ENCODE measurements around the gene ANAPC16.
"Not testable (repeated sequence)": the region's sequence is repeated elsewhere in the genome, so short reads cannot be mapped to it uniquely, and the experiment has no call there.

ANAPC16 gene

GRCh38 chr10:72241691-72242252 is 26.0 kb downstream of the ANAPC16 start:
- no peak overlapping the region for H3K4me3 ChIP-seq (ENCODE audit: low read length)
- TF ChIP-seq CTCF (IDR thresholded peaks at IDR 0.05; ENCODE audit: insufficient read depth, low read depth, low read length, missing control alignments), result no peak
- no peak for DNase-seq (ENCODE audit: low read depth)

GRCh38 chr10:72242675-72243074 is 26.9 kb downstream of the ANAPC16 start:
- no peak overlapping the region for H3K4me3 ChIP-seq (ENCODE audit: low read length)
- no peak for TF ChIP-seq CTCF (IDR thresholded peaks at IDR 0.05; ENCODE audit: insufficient read depth, low read depth, low read length, missing control alignments)
- DNase-seq (ENCODE audit: low read depth), result no peak

DNA sequence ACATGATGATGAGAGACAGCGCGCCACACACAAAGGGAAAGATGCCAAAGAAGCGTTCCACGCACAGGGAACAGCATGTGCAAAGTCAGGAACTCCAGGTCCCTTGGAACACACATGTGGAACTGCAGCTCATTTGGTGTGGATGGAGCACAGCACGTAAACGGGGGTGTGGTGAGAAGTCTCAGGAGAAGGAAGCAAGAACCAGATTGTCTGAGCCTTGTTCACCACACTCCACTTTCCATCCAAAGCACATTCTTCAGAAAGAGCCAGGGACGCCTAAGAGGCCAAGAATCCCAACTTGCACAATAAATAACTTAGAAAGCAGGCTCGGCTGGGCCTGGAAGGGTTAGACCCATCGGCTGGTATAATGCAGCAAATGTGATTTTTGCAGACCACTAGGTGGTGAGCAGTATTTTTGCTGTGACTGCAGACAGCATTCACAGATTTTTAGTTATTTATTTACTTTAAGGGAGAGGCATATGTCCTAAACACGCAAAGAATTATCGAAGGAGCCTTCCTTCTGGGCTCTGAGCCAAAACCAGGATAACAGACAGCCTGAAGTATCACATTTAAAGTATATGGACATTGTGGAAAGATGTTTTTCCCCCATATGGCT is 28.1 kb downstream of the ANAPC16 start:
- DNase-seq (ENCODE audit: low read depth), result peak; percentile 84
- no peak overlapping the region for H3K4me3 ChIP-seq (ENCODE audit: low read length)
- TF ChIP-seq CTCF (IDR thresholded peaks at IDR 0.05; ENCODE audit: insufficient read depth, low read depth, low read length, missing control alignments), result peak; percentile 37

GRCh38 chr10:72244573-72245038 is 28.8 kb downstream of the ANAPC16 start:
- no peak for TF ChIP-seq CTCF (IDR thresholded peaks at IDR 0.05; ENCODE audit: insufficient read depth, low read depth, low read length, missing control alignments)
- no peak for DNase-seq (ENCODE audit: low read depth)
- H3K4me3 ChIP-seq (ENCODE audit: low read length), result no peak overlapping the region

GRCh38 chr10:72245949-72246525 is 30.2 kb downstream of the ANAPC16 start:
- DNase-seq (ENCODE audit: low read depth), result no peak
- H3K4me3 ChIP-seq (ENCODE audit: low read length), result no peak overlapping the region
- no peak for TF ChIP-seq CTCF (IDR thresholded peaks at IDR 0.05; ENCODE audit: insufficient read depth, low read depth, low read length, missing control alignments)

GRCh38 chr10:72248468-72249151 is 32.8 kb downstream of the ANAPC16 start:
- H3K4me3 ChIP-seq (ENCODE audit: low read length), result no peak overlapping the region
- peak; percentile 62 for DNase-seq (ENCODE audit: low read depth)
- no peak for TF ChIP-seq CTCF (IDR thresholded peaks at IDR 0.05; ENCODE audit: insufficient read depth, low read depth, low read length, missing control alignments)

DNA sequence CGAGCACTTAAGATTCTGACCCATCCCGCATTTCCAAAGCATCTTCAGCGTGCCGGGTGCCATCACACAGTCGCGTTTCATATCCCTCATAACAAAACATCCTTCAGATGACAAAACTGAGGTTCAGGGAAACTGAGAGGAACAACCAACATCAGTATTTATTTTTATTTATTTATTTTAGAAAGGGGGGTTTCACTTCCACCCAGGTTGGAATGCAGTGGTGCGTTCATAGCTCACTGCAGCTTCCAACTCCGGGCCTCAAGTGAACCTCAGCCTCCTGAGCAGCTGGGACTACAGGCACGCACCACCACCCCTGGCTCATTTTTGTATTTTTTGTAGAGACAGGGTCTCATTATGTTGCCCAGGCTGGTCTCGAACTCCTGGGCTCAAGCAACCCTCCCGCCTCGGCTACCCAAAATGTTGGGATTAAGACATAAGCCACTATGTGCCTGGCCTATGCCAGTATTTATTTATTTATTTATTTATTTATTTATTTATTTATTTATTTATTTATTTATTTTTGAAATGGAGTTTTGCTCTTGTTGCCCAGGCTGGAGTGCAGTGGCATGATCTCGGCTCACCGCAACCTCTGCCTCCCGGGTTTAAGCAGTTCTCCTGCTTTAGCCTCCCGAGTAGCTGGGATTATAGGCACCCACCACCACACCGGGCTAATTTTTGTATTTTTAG is 33.5 kb downstream of the ANAPC16 start:
- not testable (repeated sequence) for DNase-seq (ENCODE audit: low read depth); H3K4me3 ChIP-seq (ENCODE audit: low read length)

Data from epithelial cell of esophagus (primary cell).